HepG2 (cell line): ENCODE results near the gene SERHL2. TPM values are rescaled to one million over a fixed set of nuclear protein-coding genes. Genes with fewer than 3 reads are reported as not detected.
"Not testable (repeated sequence)": the region's sequence is repeated elsewhere in the genome, so short reads cannot be mapped to it uniquely, and the experiment has no call there.

Source experiments
- ATAC-seq: fragments of 200-7000 bp; cut with Tn5 transposase; 3 replicates; pipeline ENCODE4 v1.9.1; 2020; ENCODE audit warnings: mild to moderate bottlenecking, moderate library complexity
- BruUV-seq: library from RNA; stranded (reverse); fragments of 400-500 nt; replicated peaks from 2 replicates; lab custom pipeline; 2021; lab: Mats Ljungman, UMichigan
- CTCF ChIA-PET: fragments of 300-600 bp; formaldehyde crosslinking; extraction: SDS; loops from one replicate; lab custom pipeline; 2021; ENCODE audit warnings: low total read pairs, inconsistent platforms, low intra/inter-chr PET ratio; lab: Yijun Ruan, JAX
- POLR2A ChIA-PET: fragments of 350-600 bp; sonication (Branson Sonifier 250); formaldehyde crosslinking; loops from one replicate; lab custom pipeline; 2020; ENCODE audit warnings: antibody characterized with exemption, inconsistent platforms; lab: Yijun Ruan, JAX
- DNase-seq: peaks from one replicate; pipeline ENCODE4 v3.0.0-alpha.2; 2015; ENCODE audit warnings: low spot score
- FAIRE-seq: peaks from 3 replicates; lab custom pipeline; 2011; peaks lifted over from hg19 to GRCh38; lab: Jason Lieb, UNC
- H2AFZ ChIP-seq: one replicate; pipeline ENCODE4 v1.6.1; 2011; ENCODE audit warnings: low read length, inconsistent platforms
- H3K27ac ChIP-seq: fragments of 300-600 bp; 3 replicates; pipeline ENCODE4 v1.8.0; 2011; ENCODE audit warnings: mixed run types, mild to moderate bottlenecking, mixed read lengths, low read length, inconsistent platforms; ENCODE audit not compliant: insufficient read depth; ENCODE audit errors: extremely low read length
- H3K27me3 ChIP-seq, 2 experiments: fragments of 200-600 bp in 1 of 2; 2 replicates in 1 of 2; 3 replicates in 1 of 2; pipeline versions ENCODE4 v1.6.0 to v1.8.0; 2011; ENCODE audit warnings: low read length in 2 of 2, mild to moderate bottlenecking in 2 of 2, moderate library complexity in 2 of 2, inconsistent platforms in 1 of 2; ENCODE audit not compliant: insufficient read depth in 2 of 2, control insufficient read depth in 1 of 2
- H3K36me3 ChIP-seq, 2 experiments: fragments of 200-600 bp in 1 of 2; replicated peaks in 1 of 2; 2 replicates in 1 of 2; 3 replicates in 1 of 2; pipeline versions ENCODE4 v1.5.1 to v1.8.0; 2011; ENCODE audit warnings: low read length in 2 of 2, inconsistent platforms in 1 of 2; ENCODE audit not compliant: insufficient read depth in 2 of 2, control insufficient read depth in 1 of 2
- H3K4me1 ChIP-seq: 2 replicates; pipeline ENCODE4 v1.5.1; 2012; ENCODE audit warnings: low read length, inconsistent platforms; ENCODE audit not compliant: insufficient read depth
- H3K4me2 ChIP-seq: 2 replicates; pipeline ENCODE4 v1.6.0; 2011; ENCODE audit warnings: low read depth, low read length, inconsistent platforms
- H3K4me3 ChIP-seq, 3 experiments: fragments of 200-600 bp in 1 of 3; sonication (generic), shearing (Covaris generic) in 1 of 3; replicated peaks in 1 of 3; 2 replicates each; pipeline ENCODE4 v1.5.1; 2011 to 2016; ENCODE audit warnings: low read length in 3 of 3, inconsistent platforms in 2 of 3, low read depth in 2 of 3, mild to moderate bottlenecking in 2 of 3, control low read depth in 1 of 3, mixed read lengths in 1 of 3; ENCODE audit not compliant: insufficient read depth in 1 of 3
- H3K79me2 ChIP-seq: one replicate; pipeline ENCODE4 v1.6.1; 2011; ENCODE audit warnings: low read length, inconsistent platforms; ENCODE audit not compliant: insufficient read depth
- H3K9ac ChIP-seq: 2 replicates; pipeline ENCODE4 v1.6.0; 2011; ENCODE audit warnings: mild to moderate bottlenecking, low read depth, low read length, inconsistent platforms; ENCODE audit not compliant: insufficient read depth
- H3K9me3 ChIP-seq: 2 replicates; pipeline ENCODE4 v1.5.1; 2012; ENCODE audit warnings: mild to moderate bottlenecking, low read length
- H4K20me1 ChIP-seq: 2 replicates; pipeline ENCODE4 v1.6.0; 2011; ENCODE audit warnings: inconsistent platforms, mild to moderate bottlenecking, low read length, moderate library complexity; ENCODE audit not compliant: insufficient read depth
- FOXP4 ChIP-seq: sonication (generic); formaldehyde crosslinking; IDR thresholded peaks from 2 replicates; pipeline ENCODE4 v1.4.0; 2020; ENCODE audit warnings: missing genetic modification reagents
- GTF3A ChIP-seq: sonication (generic); formaldehyde crosslinking; conservative IDR thresholded peaks from 2 replicates; pipeline ENCODE4 v1.4.0; 2020; ENCODE audit warnings: mild to moderate bottlenecking, missing genetic modification reagents
- JDP2 ChIP-seq: sonication (generic); formaldehyde crosslinking; IDR thresholded peaks from 2 replicates; pipeline ENCODE4 v1.8.1; 2022; ENCODE audit warnings: missing genetic modification reagents, borderline replicate concordance
- SNAI1 ChIP-seq: sonication (generic); formaldehyde crosslinking; IDR thresholded peaks from 2 replicates; pipeline ENCODE4 v1.5.0; 2020; ENCODE audit warnings: mild to moderate bottlenecking, missing genetic modification reagents, borderline replicate concordance
- ZBTB26 ChIP-seq: IDR thresholded peaks from 2 replicates; pipeline ENCODE4 v1.6.1; 2016; ENCODE audit warnings: missing compliant biosample characterization, missing genetic modification reagents, borderline replicate concordance
- ZBTB7A ChIP-seq: sonication (generic); formaldehyde crosslinking; IDR thresholded peaks from 2 replicates; pipeline ENCODE4 v1.8.0; 2022; ENCODE audit warnings: mild to moderate bottlenecking, missing genetic modification reagents
- WGBS: methylation state at CpG from one replicate; pipeline ENCODE4 v1.1.6; 2017; ENCODE audit warnings: low lambda C conversion rate; 5-methylcytosine and 5-hydroxymethylcytosine counted together
- in situ Hi-C: cut with HindIII; loops from 2 replicates; pipeline ENCODE4 v1.10.0; 2017; ENCODE audit warnings: low pct_unique_long_range_greater_than_20kb; ENCODE audit not compliant: extremely low pct_ligation_motif_present
- intact Hi-C: fragments of 100-400 bp; cut with micrococcal nuclease; formaldehyde crosslinking; loops from one replicate; pipeline ENCODE4 v1.10.0; 2022; ENCODE audit not compliant: unreplicated experiment
- polyA plus RNA-seq, 8 experiments: library from polyadenylated mRNA; depleted of rRNA in 3 of 8; stranded (reverse) in 7 of 8; unstranded in 1 of 8; fragments of >200 nt; fragmentation: Illumina TruSeq in 4 of 8; extraction: Trizol in 4 of 8; gene quantifications; 2 replicates each; pipeline versions ENCODE4 v1.2.1 to v1.2.3, GENCODE V29; 2011 to 2016; ENCODE audit warnings: low read depth in 4 of 8, missing spikeins in 1 of 8, mixed read lengths in 1 of 8; ENCODE audit not compliant: insufficient read depth in 1 of 8
- total RNA-seq, 5 experiments: library from RNA; depleted of rRNA; stranded (reverse); fragments of >200 nt; fragmentation: Illumina TruSeq; extraction: Trizol; gene quantifications; 2 replicates each; pipeline ENCODE4 v1.2.3, GENCODE V29; 2016; ENCODE audit warnings: low read depth in 1 of 5
- TF ChIP-seq, protein P1 (sequence below): sonication (generic); formaldehyde crosslinking; IDR thresholded peaks from 2 replicates; pipeline ENCODE4 v1.4.0; 2020; ENCODE audit warnings: missing genetic modification reagents, borderline replicate concordance

SERHL2 gene
- total and polyA plus RNA-seq, 2 of the 13 experiments (the other 11 are each of a cell fraction or from before 2014, with no cell fraction given) = 1.0 to 1.8 TPM

DNA sequence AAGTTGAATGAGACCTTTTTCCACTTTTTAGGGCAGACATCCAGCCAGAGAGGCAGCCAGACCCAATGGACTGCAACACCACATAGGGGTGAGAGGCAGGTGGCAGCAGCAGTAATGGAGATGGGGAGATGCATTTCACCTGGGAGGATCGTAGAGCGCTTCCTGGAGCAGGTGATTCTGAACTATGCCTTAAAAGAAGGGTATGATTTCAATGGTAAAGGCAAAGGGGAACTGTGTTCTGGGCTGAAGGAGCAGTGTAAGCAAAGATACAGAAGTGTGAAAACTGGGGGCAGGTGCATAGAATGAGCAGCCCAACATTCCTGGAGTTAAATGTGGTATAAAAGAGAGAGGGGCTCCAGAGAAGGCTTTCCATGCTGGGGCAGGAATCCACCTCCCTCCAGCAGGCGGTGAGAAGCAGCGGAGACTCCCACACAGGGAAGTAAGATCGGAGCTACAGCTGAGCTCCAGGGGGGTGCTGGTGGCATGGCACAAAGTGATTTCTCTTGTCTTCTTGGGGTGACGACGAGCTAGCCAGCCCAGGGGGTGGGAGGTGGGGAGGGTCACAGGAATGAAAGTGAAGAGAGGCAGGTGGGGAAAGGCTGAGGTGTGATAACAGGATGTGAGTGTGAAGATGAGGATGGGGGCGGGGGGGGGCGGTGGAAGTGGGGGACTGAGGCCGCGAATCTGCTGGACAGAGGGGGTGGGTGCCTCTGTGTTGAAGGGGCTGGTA lies 4.3 kb upstream of the SERHL2 start:
- Histone ChIP-seq H3K4me1 (peaks cover 58% of the 10 kb centered on the region), H3K9ac (no peak overlapping the region), H3K9me3 (peaks cover 15% of the 10 kb centered on the region), H3K79me2 (no peaks in the 10 kb centered on the region), H4K20me1 (no peaks in the 10 kb centered on the region), H3K4me3 (no peak overlapping the region), H3K36me3 (no peaks in the 10 kb centered on the region), H3K27me3 (no peaks in the 10 kb centered on the region; a peak in 1 of 5 replicates), H3K4me2 (no peak overlapping the region), H3K27ac (no peak overlapping the region), H2AFZ (no peak overlapping the region)
- FAIRE-seq = no peak
- BruUV-seq = no TSS peak
- WGBS = 66% methylated on average over 11 of the region's 11 CpGs
- CTCF ChIA-PET = no interaction called here
- POLR2A ChIA-PET = interaction anchor here (0.7 kb wide), 1 partner anchor 8 kb away, joined by 4 read pairs; no protein-coding TSS in a partner anchor
- no peak for DNase-seq
- ATAC-seq = no peak
- intact Hi-C loops = loop anchor here (5.0 kb wide), 1 partner anchor 63 kb away; the partner anchor contains the start of gene POLDIP3
- TF ChIP-seq, protein P1, sequence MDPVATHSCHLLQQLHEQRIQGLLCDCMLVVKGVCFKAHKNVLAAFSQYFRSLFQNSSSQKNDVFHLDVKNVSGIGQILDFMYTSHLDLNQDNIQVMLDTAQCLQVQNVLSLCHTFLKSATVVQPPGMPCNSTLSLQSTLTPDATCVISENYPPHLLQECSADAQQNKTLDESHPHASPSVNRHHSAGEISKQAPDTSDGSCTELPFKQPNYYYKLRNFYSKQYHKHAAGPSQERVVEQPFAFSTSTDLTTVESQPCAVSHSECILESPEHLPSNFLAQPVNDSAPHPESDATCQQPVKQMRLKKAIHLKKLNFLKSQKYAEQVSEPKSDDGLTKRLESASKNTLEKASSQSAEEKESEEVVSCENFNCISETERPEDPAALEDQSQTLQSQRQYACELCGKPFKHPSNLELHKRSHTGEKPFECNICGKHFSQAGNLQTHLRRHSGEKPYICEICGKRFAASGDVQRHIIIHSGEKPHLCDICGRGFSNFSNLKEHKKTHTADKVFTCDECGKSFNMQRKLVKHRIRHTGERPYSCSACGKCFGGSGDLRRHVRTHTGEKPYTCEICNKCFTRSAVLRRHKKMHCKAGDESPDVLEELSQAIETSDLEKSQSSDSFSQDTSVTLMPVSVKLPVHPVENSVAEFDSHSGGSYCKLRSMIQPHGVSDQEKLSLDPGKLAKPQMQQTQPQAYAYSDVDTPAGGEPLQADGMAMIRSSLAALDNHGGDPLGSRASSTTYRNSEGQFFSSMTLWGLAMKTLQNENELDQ (CRISPR knock-in tag) = no peak
- TF ChIP-seq SNAI1 (CRISPR knock-in tag) = no peak
- no peak for TF ChIP-seq JDP2 (CRISPR knock-in tag)
- TF ChIP-seq FOXP4 (CRISPR knock-in tag) = no peak
- no peak for TF ChIP-seq GTF3A (CRISPR knock-in tag)
- TF ChIP-seq ZBTB26 = no peak
- TF ChIP-seq ZBTB7A = no peak
- in situ Hi-C loops = no loop called here

DNA sequence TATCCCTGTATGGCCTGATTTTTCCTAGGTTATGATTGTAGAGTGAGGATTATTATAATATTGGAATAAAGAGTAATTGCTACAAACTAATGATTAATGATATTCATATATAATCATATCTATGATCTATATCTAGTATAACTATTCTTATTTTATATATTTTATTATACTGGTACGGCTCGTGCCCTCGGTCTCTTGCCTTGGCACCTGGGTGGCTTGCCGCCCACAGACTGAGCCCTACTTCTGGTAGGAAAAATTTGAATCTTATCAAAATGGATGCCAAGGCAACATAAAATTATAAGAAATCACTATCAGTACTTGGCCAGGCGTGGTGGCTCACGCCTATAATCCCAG lies 1.5 kb upstream of the SERHL2 start:
- not testable (repeated sequence) for FAIRE-seq

More for the DNA sequence above, 1.5 kb upstream of the SERHL2 start:
- in situ Hi-C loops, H3K27me3 ChIP-seq, H3K9ac ChIP-seq, H3K4me2 ChIP-seq, H3K36me3 ChIP-seq, POLR2A ChIA-PET, H3K79me2 ChIP-seq, H4K20me1 ChIP-seq, DNase-seq, BruUV-seq, H3K4me3 ChIP-seq, H2AFZ ChIP-seq, CTCF ChIA-PET, H3K27ac ChIP-seq, ATAC-seq: not testable (repeated sequence)
- 95% methylated on average over 6 of the region's 6 CpGs for WGBS
- H3K9me3 ChIP-seq = peaks cover 15% of the 10 kb centered on the region
- H3K4me1 ChIP-seq = peaks cover 39% of the 10 kb centered on the region
- intact Hi-C loops = loop anchor here (2.0 to 5.0 kb wide), 2 partner anchors 19 to 60 kb away; partner anchors contain the start of gene POLDIP3
